OCI-LY3 (cell line): ENCODE data around the gene SIRPG.
"Not testable (repeated sequence)": the region's sequence is repeated elsewhere in the genome, so short reads cannot be mapped to it uniquely, and the experiment has no call there.

Source experiments
- H2AFZ ChIP-seq: fragments of 200-600, 300-600 bp; shearing (Covaris generic); 2 replicates; pipeline ENCODE4 v1.6.0; 2014; ENCODE audit warnings: antibody characterized with exemption, low read depth, low read length
- H3K27ac ChIP-seq: fragments of 200-600, 300-600 bp; sonication (generic); 2 replicates; pipeline ENCODE4 v1.5.1; 2014; ENCODE audit warnings: mild to moderate bottlenecking, low read length, moderate library complexity, mixed read lengths
- H3K27me3 ChIP-seq: fragments of 200-600, 300-600 bp; sonication (generic); 2 replicates; pipeline ENCODE4 v1.6.1; 2014; ENCODE audit warnings: low read depth, low read length, mixed read lengths
- H3K36me3 ChIP-seq: fragments of 200-600, 300-600 bp; sonication (generic); replicated peaks from 2 replicates; pipeline ENCODE3; 2014; ENCODE audit warnings: low read depth, low read length, mixed read lengths
- H3K4me1 ChIP-seq: fragments of 300-600, 200-600 bp; sonication (generic); 2 replicates; pipeline ENCODE4 v1.6.1; 2014; ENCODE audit warnings: low read length, mixed read lengths
- H3K4me2 ChIP-seq: fragments of 200-600, 300-600 bp; sonication (generic); 2 replicates; pipeline ENCODE4 v1.6.1; 2014; ENCODE audit warnings: low read length, mixed read lengths
- H3K4me3 ChIP-seq: fragments of 300-600, 200-600 bp; sonication (generic); 2 replicates; pipeline ENCODE4 v1.5.1; 2014; ENCODE audit warnings: antibody characterized with exemption, mild to moderate bottlenecking, low read length, moderate library complexity
- H3K79me2 ChIP-seq: fragments of 300-600, 200-600 bp; shearing (Covaris generic); 2 replicates; pipeline ENCODE4 v1.6.1; 2014; ENCODE audit warnings: mild to moderate bottlenecking, low read length, mixed read lengths
- H3K9ac ChIP-seq: fragments of 300-600, 200-600 bp; shearing (Covaris generic); 2 replicates; pipeline ENCODE4 v1.6.0; 2014; ENCODE audit warnings: mild to moderate bottlenecking, low read length, moderate library complexity
- H3K9me3 ChIP-seq: fragments of 200-600, 300-600 bp; shearing (Covaris generic); 2 replicates; pipeline ENCODE4 v1.6.1; 2014; ENCODE audit warnings: low read length, mixed read lengths; ENCODE audit not compliant: insufficient read depth
- H4K20me1 ChIP-seq: fragments of 200-600, 300-600 bp; sonication (generic); 2 replicates; pipeline ENCODE4 v1.6.1; 2016; ENCODE audit warnings: low read length, mixed read lengths; ENCODE audit not compliant: insufficient read depth
- CTCF ChIP-seq: fragments of 200-600, 300-600 bp; sonication (generic); IDR thresholded peaks from 2 replicates; pipeline ENCODE4 v1.5.1; 2014; ENCODE audit warnings: antibody characterized with exemption, low read length, low read depth
- EZH2phosphoT487 ChIP-seq: fragments of 200-600 bp; shearing (Covaris generic); IDR thresholded peaks from 2 replicates; pipeline ENCODE4 v1.6.1; 2018; ENCODE audit warnings: antibody characterized with exemption, mixed run types, low read depth

SIRPG gene

DNA sequence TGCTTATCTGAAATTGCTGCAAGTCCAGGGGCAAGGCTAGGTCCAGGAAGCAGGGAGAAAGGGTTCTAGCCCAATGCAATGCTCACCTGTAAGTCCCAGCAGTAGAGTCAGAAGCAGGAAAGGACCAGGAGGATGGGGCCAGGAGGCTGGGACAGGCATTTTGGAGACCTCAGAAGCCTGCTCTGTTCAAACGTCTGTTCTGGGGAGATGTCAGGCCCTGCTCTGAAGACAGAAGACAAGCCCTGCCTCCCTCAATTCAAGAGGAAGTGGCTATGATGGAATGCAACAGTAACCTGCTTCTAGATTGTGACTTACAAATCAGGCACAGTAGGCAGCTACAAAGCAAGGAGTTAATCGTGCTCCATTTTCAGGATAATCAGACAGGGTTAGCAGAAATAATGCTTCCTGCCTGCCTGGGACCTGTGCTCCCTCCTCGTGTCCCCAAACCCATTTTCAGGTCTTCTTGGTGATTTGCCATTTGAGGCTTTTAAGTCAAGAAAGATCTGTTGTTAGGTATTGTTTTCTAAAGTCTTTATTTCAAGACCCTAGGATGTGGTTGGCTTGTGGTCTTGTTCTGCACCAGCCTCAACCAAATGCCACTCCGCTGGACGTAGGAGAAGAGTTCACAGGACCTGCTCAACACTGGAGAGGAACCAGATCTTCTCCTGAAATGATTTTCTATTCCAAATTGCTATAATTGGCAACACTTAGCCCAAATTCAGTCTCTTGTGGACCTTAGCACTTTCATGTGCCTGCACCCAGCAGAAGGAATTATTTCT is at the start of gene SIRPG:
SIRPG (minus strand) TSS at position 224 of the 779 bp plus-strand sequence; CDS start at position 159, 65 bp downstream.
- no peak within 1 kb of the TSS for H3K4me3 ChIP-seq
- peaks cover 40% of the 10 kb centered on the region for H3K27me3 ChIP-seq
- H3K36me3 ChIP-seq, result no peaks in the 10 kb centered on the region
- H3K79me2 ChIP-seq, result no peaks in the 10 kb centered on the region
- H4K20me1 ChIP-seq, result no peaks in the 10 kb centered on the region
- H3K9me3 ChIP-seq, result no peaks in the 10 kb centered on the region
- no peak within 1 kb of the TSS for H3K4me2 ChIP-seq
- H2AFZ ChIP-seq, result no peak within 1 kb of the TSS
- H3K27ac ChIP-seq, result no peak within 1 kb of the TSS
- TF ChIP-seq CTCF (no peak), EZH2phosphoT487 (no peak)
- peaks cover 3% of the 10 kb centered on the region; the same call in 1 of the 2 replicates for H3K4me1 ChIP-seq
- H3K9ac ChIP-seq, result no peak within 1 kb of the TSS

DNA sequence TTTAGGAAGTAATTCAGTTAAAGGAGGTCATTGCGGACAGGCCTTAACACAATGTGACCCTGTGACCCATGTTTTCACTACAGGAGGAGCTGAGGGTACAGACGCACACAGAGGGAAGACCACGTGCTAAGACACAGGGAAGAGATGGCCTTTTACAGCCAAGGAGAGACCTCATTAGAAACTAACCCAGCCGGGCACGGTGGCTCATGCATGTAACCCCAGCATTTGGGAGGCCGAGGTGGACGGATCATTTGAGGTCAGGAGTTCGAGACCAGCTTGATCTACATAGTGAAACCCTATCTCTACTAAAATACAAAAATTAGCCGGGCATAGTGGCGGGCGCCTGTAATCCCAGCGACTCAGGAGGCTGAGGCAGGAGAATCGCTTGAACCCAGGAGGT is 49.3 kb upstream of the SIRPG start:
- H3K79me2 ChIP-seq, H3K27ac ChIP-seq, H2AFZ ChIP-seq, H3K4me1 ChIP-seq, H3K4me3 ChIP-seq, H3K36me3 ChIP-seq, H3K9ac ChIP-seq, H3K9me3 ChIP-seq, H3K4me2 ChIP-seq, H4K20me1 ChIP-seq: not testable (repeated sequence)
- H3K27me3 ChIP-seq, result peaks cover 36% of the 10 kb centered on the region

- Histone ChIP-seq H3K36me3 (no peaks in the 10 kb centered on the region), H4K20me1 (no peaks in the 10 kb centered on the region), H3K4me3 (no peak overlapping the region), H3K4me1 (no peaks in the 10 kb centered on the region), H3K9ac (no peak overlapping the region), H2AFZ (no peak overlapping the region), H3K27ac (no peak overlapping the region), H3K79me2 (no peaks in the 10 kb centered on the region), H3K4me2 (no peak overlapping the region), H3K27me3 (peaks cover 31% of the 10 kb centered on the region), H3K9me3 (peaks cover 4% of the 10 kb centered on the region; the same call in 1 of the 2 replicates)
- TF ChIP-seq EZH2phosphoT487, result no peak
- TF ChIP-seq CTCF, result no peak
These were observed 48.5 kb upstream of the SIRPG start for GRCh38 chr20:1706079-1706478.

- TF ChIP-seq EZH2phosphoT487 (no peak), CTCF (no peak)
- H3K27ac ChIP-seq, result no peak overlapping the region
- peaks cover 23% of the 10 kb centered on the region for H3K27me3 ChIP-seq
- H3K4me2 ChIP-seq, result no peak overlapping the region
- H3K36me3 ChIP-seq, result no peaks in the 10 kb centered on the region
- H4K20me1 ChIP-seq, result no peaks in the 10 kb centered on the region
- no peaks in the 10 kb centered on the region for H3K4me1 ChIP-seq
- H3K4me3 ChIP-seq, result no peak overlapping the region
- no peak overlapping the region for H2AFZ ChIP-seq
- peaks cover 4% of the 10 kb centered on the region; the same call in 1 of the 2 replicates for H3K9me3 ChIP-seq
- no peaks in the 10 kb centered on the region for H3K79me2 ChIP-seq
- H3K9ac ChIP-seq, result no peak overlapping the region
These were observed 45.3 kb upstream of the SIRPG start for GRCh38 chr20:1702855-1703254.
